Measurements from ENCODE around the gene PTGFRN.
A peak's percentile ranks its signal among the peaks of the same experiment; 100 is the strongest.

Gene PTGFRN

DNA sequence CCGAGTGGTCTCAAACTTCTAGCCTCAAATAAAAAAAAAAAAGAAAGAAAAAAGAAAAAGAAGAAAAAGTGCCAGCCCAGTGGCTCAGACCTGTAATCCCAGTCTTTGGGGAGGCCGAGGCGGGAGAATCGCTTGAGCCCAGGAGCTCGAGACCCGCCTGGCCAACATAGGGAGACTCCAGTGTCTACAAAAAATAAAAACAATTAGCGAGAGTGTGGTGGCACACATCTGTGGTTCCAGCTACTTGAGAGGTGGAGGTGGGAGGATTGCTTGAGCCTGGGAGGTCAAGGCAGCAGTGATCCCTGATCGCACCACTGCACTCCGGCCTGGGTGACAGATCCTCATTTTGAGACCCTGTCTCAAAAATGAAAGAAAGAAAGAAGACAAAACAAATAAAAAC, 1.4 kb upstream of the PTGFRN start:
- no peak overlapping the region for H3K4me3 ChIP-seq (ENCODE audit: low read length)
- no peak overlapping the region for H3K9ac ChIP-seq (ENCODE audit: low read depth, low read length)
- WGBS: 85% methylated on average over 8 of the region's 9 CpGs
- H3K36me3 ChIP-seq (ENCODE audit: insufficient read depth, low read length): no peaks in the 10 kb centered on the region
- no peak overlapping the region for H3K27ac ChIP-seq (ENCODE audit: low read depth, low read length)
- peaks cover 5% of the 10 kb centered on the region; the same call in 1 of the 2 replicates for H3K27me3 ChIP-seq (ENCODE audit: insufficient read depth, low read length)
- no peaks in the 10 kb centered on the region for H3K9me3 ChIP-seq (ENCODE audit: insufficient read depth, low read depth, low read length)
- H3K4me1 ChIP-seq (ENCODE audit: insufficient read depth, low read length): peaks cover 15% of the 10 kb centered on the region

DNA sequence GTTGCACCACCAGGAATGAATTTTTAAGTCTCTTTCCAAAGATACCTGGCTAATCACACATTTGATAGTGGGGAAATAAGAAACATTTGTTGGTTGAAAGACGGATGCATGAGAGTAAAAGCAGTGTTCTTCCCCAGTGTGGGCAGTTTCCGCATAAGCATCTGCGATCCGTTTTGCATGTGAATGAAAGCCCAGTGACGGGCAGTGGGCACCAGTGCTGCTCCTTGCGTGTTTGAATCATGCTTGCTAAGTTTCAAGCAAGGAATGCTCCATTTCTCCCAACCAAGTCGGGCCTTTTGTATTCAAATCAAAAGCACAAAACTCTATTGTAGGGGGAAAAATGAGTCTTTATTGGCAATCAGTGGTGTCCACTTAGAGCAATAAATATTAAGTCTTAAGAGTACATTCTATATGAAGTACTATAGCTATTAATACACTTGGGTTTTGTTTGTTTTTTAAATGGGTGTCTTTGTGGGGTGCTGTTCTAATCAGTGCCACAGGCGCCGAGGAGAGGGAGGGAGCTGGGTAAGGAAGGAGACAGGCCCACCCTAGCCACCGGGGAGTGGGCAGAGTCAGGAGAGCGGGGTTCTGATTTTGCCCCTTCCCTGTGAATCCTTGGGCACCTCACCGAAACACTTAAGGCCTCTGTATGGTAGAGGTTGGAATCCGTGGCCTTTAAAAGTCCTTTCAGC, 750 bp upstream of the PTGFRN start:
- Histone ChIP-seq H3K27me3 (ENCODE audit: insufficient read depth, low read length) (peaks cover 5% of the 10 kb centered on the region; the same call in 1 of the 2 replicates), H3K4me1 (ENCODE audit: insufficient read depth, low read length) (peaks cover 15% of the 10 kb centered on the region), H3K36me3 (ENCODE audit: insufficient read depth, low read length) (no peaks in the 10 kb centered on the region), H3K9ac (ENCODE audit: low read depth, low read length) (peak overlapping the region; percentile 50; the same call in 1 of the 2 replicates), H3K4me3 (ENCODE audit: low read length) (peak overlapping the region; percentile 90), H3K9me3 (ENCODE audit: insufficient read depth, low read depth, low read length) (no peaks in the 10 kb centered on the region), H3K27ac (ENCODE audit: low read depth, low read length) (peak overlapping the region; percentile 34; the same call in 1 of the 2 replicates)
- 8% methylated on average over 12 of the region's 13 CpGs for WGBS

DNA sequence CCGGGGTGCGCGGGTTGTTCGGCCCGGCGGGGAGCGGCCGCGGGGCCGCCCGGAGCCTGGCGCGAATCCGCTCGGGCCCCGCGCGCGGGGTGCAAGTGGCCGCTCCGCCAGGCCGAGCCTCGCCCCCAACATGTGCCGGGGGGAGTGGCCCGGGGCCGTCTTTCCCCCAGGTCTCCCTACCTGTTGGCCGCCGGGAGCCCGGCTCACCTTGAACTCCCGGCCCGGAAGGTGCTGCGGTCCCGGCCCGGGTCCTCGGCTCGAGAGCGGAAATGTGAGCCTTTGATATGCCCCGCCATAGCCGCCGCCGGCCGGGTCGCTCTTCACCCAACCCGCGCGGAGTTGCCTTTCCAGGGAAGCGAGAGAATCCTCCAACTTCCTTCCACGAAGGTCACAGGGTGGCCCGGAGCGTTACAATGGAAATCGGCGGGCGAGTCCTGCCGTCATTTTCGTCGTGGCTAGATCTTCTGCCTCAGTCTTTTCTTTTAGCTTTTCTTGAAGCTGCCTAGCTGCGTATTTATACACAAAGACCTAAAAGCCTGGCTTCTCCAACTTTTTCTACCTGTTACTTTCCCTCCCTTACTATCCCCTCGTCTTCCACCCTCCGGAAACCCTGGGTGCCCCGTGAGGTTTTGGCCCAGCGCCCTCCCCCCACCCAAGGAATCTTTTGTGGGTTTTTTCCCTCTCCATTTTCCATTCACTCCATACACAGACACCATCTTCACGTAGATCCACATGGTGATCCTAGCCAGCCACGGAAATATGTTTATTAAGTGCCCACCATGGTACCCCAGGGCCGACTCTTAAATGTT, 867 bp downstream of the PTGFRN start:
- H3K4me3 ChIP-seq (ENCODE audit: low read length): peak overlapping the region; percentile 90
- WGBS: under 1% methylated on average over 64 of the region's 64 CpGs

GRCh38 chr1:116911188-116911553, 1.5 kb downstream of the PTGFRN start:
- WGBS: 34% methylated on average over 6 of the region's 6 CpGs
- Histone ChIP-seq H3K9ac (ENCODE audit: low read depth, low read length) (peak overlapping the region; percentile 80), H3K4me3 (ENCODE audit: low read length) (peak overlapping the region; percentile 90), H3K27me3 (ENCODE audit: insufficient read depth, low read length) (peaks cover 5% of the 10 kb centered on the region; the same call in 1 of the 2 replicates), H3K4me1 (ENCODE audit: insufficient read depth, low read length) (peaks cover 15% of the 10 kb centered on the region), H3K36me3 (ENCODE audit: insufficient read depth, low read length) (no peaks in the 10 kb centered on the region), H3K9me3 (ENCODE audit: insufficient read depth, low read depth, low read length) (no peaks in the 10 kb centered on the region), H3K27ac (ENCODE audit: low read depth, low read length) (no peak overlapping the region)

More for the DNA sequence above, 867 bp downstream of the PTGFRN start:
- Histone ChIP-seq H3K4me1 (ENCODE audit: insufficient read depth, low read length) (peaks cover 15% of the 10 kb centered on the region), H3K9me3 (ENCODE audit: insufficient read depth, low read depth, low read length) (no peaks in the 10 kb centered on the region), H3K36me3 (ENCODE audit: insufficient read depth, low read length) (no peaks in the 10 kb centered on the region), H3K27ac (ENCODE audit: low read depth, low read length) (peak overlapping the region; percentile 44; the same call in 1 of the 2 replicates), H3K9ac (ENCODE audit: low read depth, low read length) (peak overlapping the region; percentile 80), H3K27me3 (ENCODE audit: insufficient read depth, low read length) (peaks cover 5% of the 10 kb centered on the region; the same call in 1 of the 2 replicates)

DNA sequence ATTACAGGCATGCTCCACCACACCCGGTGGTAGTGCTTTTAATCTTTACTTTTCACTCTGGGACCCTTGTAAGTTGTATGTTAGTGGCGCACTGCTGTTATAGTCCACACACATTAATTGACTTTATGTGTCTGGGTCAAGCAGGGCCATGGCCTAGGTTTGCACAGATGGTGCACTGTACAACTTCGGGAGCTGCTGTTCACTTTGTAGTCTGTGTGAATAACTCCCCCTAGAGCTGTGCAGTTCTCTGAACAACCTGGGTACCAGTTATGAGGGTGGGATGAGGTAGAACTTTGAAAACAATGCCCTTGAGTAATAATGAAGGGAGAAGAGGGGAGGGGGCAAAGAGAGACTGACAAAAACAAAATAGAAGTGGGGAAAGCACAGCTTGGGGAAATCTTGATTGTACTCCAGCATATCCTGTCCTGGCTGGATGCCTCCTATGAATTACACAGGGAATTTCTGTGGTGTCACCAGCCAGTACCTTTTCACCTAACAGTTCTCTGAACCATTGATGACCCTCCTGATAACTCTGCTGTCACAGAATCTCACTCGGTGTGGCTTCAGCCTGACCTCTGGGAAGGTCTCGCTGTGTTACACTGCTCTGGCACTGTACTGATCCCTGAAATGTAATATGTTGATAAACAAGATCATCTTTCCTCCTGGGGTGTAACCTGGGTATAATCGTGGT, 2.2 kb downstream of the PTGFRN start:
- no peaks in the 10 kb centered on the region for H3K9me3 ChIP-seq (ENCODE audit: insufficient read depth, low read depth, low read length)
- WGBS: 82% methylated on average over 6 of the region's 6 CpGs
- peaks cover 15% of the 10 kb centered on the region for H3K4me1 ChIP-seq (ENCODE audit: insufficient read depth, low read length)
- H3K27ac ChIP-seq (ENCODE audit: low read depth, low read length): no peak overlapping the region
- H3K27me3 ChIP-seq (ENCODE audit: insufficient read depth, low read length): peaks cover 5% of the 10 kb centered on the region; the same call in 1 of the 2 replicates
- no peak overlapping the region for H3K9ac ChIP-seq (ENCODE audit: low read depth, low read length)
- no peaks in the 10 kb centered on the region for H3K36me3 ChIP-seq (ENCODE audit: insufficient read depth, low read length)
- H3K4me3 ChIP-seq (ENCODE audit: low read length): peak overlapping the region; percentile 90; the same call in 1 of the 2 replicates

GRCh38 chr1:116912846-116913245, 3.1 kb downstream of the PTGFRN start:
- no peak overlapping the region for H3K4me3 ChIP-seq (ENCODE audit: low read length)
- peaks cover 5% of the 10 kb centered on the region; the same call in 1 of the 2 replicates for H3K27me3 ChIP-seq (ENCODE audit: insufficient read depth, low read length)
- no peaks in the 10 kb centered on the region for H3K36me3 ChIP-seq (ENCODE audit: insufficient read depth, low read length)
- no peak overlapping the region for H3K9ac ChIP-seq (ENCODE audit: low read depth, low read length)
- H3K9me3 ChIP-seq (ENCODE audit: insufficient read depth, low read depth, low read length): no peaks in the 10 kb centered on the region
- WGBS: 96% methylated on average over 2 of the region's 2 CpGs
- H3K27ac ChIP-seq (ENCODE audit: low read depth, low read length): no peak overlapping the region
- H3K4me1 ChIP-seq (ENCODE audit: insufficient read depth, low read length): peaks cover 15% of the 10 kb centered on the region

DNA sequence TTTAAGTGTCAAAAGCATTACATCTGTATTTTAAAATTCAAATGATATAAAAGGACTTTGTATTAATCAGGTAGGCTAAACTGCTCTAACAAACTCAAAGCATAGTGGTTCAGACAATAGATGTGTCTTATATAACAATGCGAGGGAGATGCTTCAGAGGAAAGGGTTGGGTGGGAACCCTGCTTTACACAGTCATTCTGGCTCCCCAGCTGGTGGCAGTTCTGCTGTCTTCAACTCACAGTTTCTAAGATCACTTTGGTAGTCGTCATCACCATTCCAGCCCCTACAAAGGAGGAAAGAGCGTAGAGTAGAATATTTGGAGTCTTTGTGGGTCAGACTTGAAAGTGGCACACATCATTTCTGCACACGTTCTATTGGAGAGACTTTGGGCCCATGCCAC, 4.2 kb downstream of the PTGFRN start:
- H3K36me3 ChIP-seq (ENCODE audit: insufficient read depth, low read length): no peaks in the 10 kb centered on the region
- no peak overlapping the region for H3K9ac ChIP-seq (ENCODE audit: low read depth, low read length)
- H3K27ac ChIP-seq (ENCODE audit: low read depth, low read length): no peak overlapping the region
- peaks cover 5% of the 10 kb centered on the region; the same call in 1 of the 2 replicates for H3K27me3 ChIP-seq (ENCODE audit: insufficient read depth, low read length)
- H3K4me1 ChIP-seq (ENCODE audit: insufficient read depth, low read length): peaks cover 11% of the 10 kb centered on the region
- no peak overlapping the region for H3K4me3 ChIP-seq (ENCODE audit: low read length)
- H3K9me3 ChIP-seq (ENCODE audit: insufficient read depth, low read depth, low read length): no peaks in the 10 kb centered on the region
- 95% methylated on average over 4 of the region's 4 CpGs for WGBS

DNA sequence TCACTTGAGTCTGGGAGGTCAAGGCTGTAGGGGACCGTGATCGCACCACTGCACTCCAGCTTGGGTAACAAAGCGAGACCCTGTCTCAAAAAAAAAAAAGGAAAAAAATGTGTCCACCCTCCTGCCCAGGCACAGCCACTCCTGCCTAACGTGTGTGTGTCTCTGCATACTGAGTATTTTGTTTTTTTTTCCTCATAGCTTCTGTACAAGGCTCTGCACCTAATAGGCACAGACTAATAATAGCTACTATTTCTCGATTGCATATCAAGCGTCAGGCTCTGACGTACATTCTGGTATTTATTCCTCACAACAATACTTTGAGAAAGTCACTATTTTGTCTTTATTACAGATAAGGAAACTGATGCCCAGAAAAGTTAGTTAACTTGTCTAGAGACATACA, 5.0 kb downstream of the PTGFRN start:
- WGBS: 93% methylated on average over 7 of the region's 7 CpGs
- Histone ChIP-seq H3K9ac (ENCODE audit: low read depth, low read length) (no peak overlapping the region), H3K36me3 (ENCODE audit: insufficient read depth, low read length) (no peaks in the 10 kb centered on the region), H3K4me1 (ENCODE audit: insufficient read depth, low read length) (peaks cover 10% of the 10 kb centered on the region), H3K9me3 (ENCODE audit: insufficient read depth, low read depth, low read length) (no peaks in the 10 kb centered on the region), H3K4me3 (ENCODE audit: low read length) (no peak overlapping the region), H3K27me3 (ENCODE audit: insufficient read depth, low read length) (peaks cover 5% of the 10 kb centered on the region; the same call in 1 of the 2 replicates), H3K27ac (ENCODE audit: low read depth, low read length) (no peak overlapping the region)

GRCh38 chr1:116915086-116915661, 5.5 kb downstream of the PTGFRN start:
- peaks cover 10% of the 10 kb centered on the region for H3K4me1 ChIP-seq (ENCODE audit: insufficient read depth, low read length)
- no peaks in the 10 kb centered on the region for H3K9me3 ChIP-seq (ENCODE audit: insufficient read depth, low read depth, low read length)
- no peak overlapping the region for H3K27ac ChIP-seq (ENCODE audit: low read depth, low read length)
- H3K4me3 ChIP-seq (ENCODE audit: low read length): no peak overlapping the region
- peaks cover 5% of the 10 kb centered on the region; the same call in 1 of the 2 replicates for H3K27me3 ChIP-seq (ENCODE audit: insufficient read depth, low read length)
- H3K9ac ChIP-seq (ENCODE audit: low read depth, low read length): no peak overlapping the region
- no peaks in the 10 kb centered on the region for H3K36me3 ChIP-seq (ENCODE audit: insufficient read depth, low read length)
- WGBS: 78% methylated on average over 7 of the region's 7 CpGs

DNA sequence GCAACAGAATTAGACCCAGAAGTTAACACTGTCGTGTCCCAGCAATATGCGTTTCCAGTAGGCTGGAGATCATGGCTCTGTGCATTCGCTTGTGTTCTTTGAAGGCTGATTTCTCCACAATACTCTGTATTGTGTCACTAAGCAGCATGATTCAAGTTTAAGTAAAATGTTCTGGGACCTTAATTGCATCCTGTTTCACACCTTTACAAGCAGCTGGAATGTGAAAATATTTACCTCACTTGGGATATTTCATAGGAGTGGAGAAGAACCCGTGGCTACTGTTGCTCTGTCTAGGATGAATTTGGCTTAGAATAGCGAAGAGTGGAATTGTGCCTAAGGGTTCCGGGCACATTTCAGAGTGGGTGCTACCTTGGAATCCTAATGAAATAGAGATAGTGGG, 6.3 kb downstream of the PTGFRN start:
- Histone ChIP-seq H3K4me3 (ENCODE audit: low read length) (no peak overlapping the region), H3K27ac (ENCODE audit: low read depth, low read length) (no peak overlapping the region), H3K9ac (ENCODE audit: low read depth, low read length) (no peak overlapping the region), H3K4me1 (ENCODE audit: insufficient read depth, low read length) (peaks cover 8% of the 10 kb centered on the region), H3K9me3 (ENCODE audit: insufficient read depth, low read depth, low read length) (no peaks in the 10 kb centered on the region), H3K27me3 (ENCODE audit: insufficient read depth, low read length) (peaks cover 3% of the 10 kb centered on the region; the same call in 1 of the 2 replicates), H3K36me3 (ENCODE audit: insufficient read depth, low read length) (no peaks in the 10 kb centered on the region)
- WGBS: 91% methylated on average over 6 of the region's 6 CpGs

All from HUES64 (cell line).